Mononuclear cell (primary cell): ENCODE measurements around the gene SLC35G4. TPM values are rescaled to one million over a fixed set of nuclear protein-coding genes. Genes with fewer than 3 reads are reported as not detected.
"Not testable (repeated sequence)": the region's sequence is repeated elsewhere in the genome, so short reads cannot be mapped to it uniquely, and the experiment has no call there.

ENCODE experiments used
- H3K27me3 ChIP-seq: 2 replicates; pipeline ENCODE4 v1.6.0; 2011; ENCODE audit warnings: low read length, control low read depth; ENCODE audit not compliant: insufficient read depth
- H3K4me1 ChIP-seq: 2 replicates; pipeline ENCODE4 v1.5.1; 2011; ENCODE audit warnings: mild to moderate bottlenecking, low read length, control low read depth; ENCODE audit not compliant: insufficient read depth
- H3K4me3 ChIP-seq: 2 replicates; pipeline ENCODE4 v1.5.1; 2011; ENCODE audit warnings: mild to moderate bottlenecking, low read length, moderate library complexity
- H3K9me3 ChIP-seq: 2 replicates; pipeline ENCODE4 v1.5.1; 2011; ENCODE audit warnings: low read depth, mild to moderate bottlenecking, control low read depth, low read length
- total RNA-seq: library from RNA; depleted of rRNA; stranded (reverse); fragments of >200 nt; gene quantifications from one replicate; pipeline ENCODE4 v1.2.3, GENCODE V29; 2012

Gene SLC35G4
- total RNA-seq, 1 donor, result not detected

DNA sequence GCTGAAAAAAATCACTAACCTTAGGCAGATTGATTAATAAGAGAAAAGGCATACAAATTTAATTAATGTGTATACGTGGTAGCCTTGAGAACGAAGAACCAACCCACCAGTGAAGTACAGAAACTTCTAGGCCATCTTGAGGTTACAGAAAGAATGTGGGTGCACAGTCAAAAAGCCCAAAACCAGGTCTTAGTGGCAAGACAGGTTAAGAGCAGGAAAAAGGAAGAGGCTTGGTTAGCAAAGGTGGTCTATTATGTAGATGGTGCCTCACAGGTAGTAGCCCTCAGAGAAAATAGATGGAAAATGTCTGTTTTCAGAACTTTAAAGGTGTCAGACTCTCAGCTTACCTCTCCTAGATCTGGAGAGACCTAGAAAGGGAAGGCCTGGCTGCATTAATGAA lies 22.0 kb upstream of the SLC35G4 start:
- H3K4me3 ChIP-seq, result no peak overlapping the region
- peaks cover 3% of the 10 kb centered on the region for H3K4me1 ChIP-seq
- H3K27me3 ChIP-seq, result no peaks in the 10 kb centered on the region
- no peaks in the 10 kb centered on the region for H3K9me3 ChIP-seq

DNA sequence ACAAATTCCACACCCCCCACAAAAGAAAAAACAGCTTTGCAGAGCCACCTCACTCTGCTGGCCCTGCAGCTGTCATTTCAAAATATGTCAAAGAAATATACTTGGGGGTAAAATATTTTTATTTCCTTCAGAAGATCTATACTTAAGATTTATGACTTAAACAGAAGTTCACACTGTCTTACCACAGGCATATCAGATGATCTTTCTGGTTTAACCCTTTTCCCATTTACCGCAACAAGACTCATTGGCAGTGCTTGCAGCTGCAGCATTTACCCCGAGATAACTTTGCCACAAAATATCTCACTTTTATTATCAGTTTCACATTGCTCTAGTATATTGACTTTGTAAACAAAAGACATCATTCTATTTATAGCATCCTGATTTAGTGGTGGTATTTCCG lies 21.6 kb upstream of the SLC35G4 start:
- H3K27me3 ChIP-seq, result no peaks in the 10 kb centered on the region
- no peaks in the 10 kb centered on the region for H3K9me3 ChIP-seq
- peaks cover 3% of the 10 kb centered on the region for H3K4me1 ChIP-seq
- H3K4me3 ChIP-seq, result no peak overlapping the region

DNA sequence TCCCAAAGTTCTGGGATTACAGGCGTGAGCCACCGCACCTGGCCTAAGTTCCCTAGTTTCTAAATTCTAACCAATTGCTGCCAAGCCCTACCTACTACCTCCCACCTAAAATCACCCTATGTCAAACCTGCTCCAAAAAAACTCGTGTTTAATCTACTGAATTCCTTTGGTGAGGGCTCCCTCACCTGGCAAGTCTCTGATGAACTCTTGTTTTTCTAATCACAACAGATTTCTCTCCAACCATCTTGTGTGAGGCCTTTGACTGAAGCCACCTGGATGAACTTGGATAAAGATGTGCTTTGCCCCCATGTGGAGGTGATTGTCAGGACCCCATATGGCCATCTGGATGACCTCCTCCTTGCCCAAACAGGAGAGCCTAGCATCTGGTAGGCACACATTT lies 17.4 kb upstream of the SLC35G4 start:
- no peak overlapping the region for H3K4me3 ChIP-seq
- H3K27me3 ChIP-seq, result no peaks in the 10 kb centered on the region
- peaks cover 3% of the 10 kb centered on the region for H3K4me1 ChIP-seq
- H3K9me3 ChIP-seq, result no peaks in the 10 kb centered on the region

DNA sequence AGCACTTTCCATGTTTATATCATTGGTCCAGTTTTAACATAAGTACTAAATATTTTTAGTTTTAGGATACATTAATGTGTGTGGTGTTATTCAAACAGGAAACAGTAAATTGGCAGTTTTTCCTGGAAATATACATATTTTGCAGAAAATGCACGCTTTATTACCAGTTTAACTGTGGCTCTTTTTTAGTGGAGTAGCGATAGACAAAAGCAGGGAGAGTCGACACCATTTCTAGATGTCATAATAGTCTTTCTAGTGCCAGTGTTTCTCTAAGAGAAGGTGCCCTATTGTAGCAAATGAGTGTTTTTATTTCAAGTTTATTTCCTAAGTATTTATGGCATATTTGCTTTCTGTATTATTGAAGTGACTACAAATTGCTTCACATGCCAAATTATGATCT lies 9.1 kb upstream of the SLC35G4 start:
- no peak overlapping the region for H3K4me3 ChIP-seq
- H3K27me3 ChIP-seq, result no peaks in the 10 kb centered on the region
- H3K9me3 ChIP-seq, result no peaks in the 10 kb centered on the region
- H3K4me1 ChIP-seq, result no peaks in the 10 kb centered on the region

DNA sequence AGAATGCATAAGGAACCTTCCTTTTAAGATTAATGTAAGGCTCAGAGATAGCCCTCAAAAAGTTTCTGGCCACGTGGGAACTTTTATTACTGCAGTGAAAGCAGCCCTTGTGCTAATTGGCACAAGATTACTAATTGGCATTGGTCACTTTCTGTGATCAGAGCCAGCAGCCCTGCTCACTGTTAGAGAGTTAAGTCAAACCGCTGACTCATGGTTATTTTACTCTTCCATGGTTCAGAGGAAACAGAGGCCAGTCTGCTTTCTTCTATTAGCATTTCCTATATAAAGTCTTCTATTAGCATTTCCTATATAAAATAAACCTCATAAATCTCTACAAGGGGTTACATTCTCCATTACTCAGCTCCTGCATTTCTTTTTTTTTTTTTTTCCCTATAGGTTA lies 1.5 kb upstream of the SLC35G4 start:
- H3K4me3 ChIP-seq, result no peak overlapping the region
- no peaks in the 10 kb centered on the region for H3K4me1 ChIP-seq
- no peaks in the 10 kb centered on the region for H3K9me3 ChIP-seq
- H3K27me3 ChIP-seq, result no peaks in the 10 kb centered on the region

DNA sequence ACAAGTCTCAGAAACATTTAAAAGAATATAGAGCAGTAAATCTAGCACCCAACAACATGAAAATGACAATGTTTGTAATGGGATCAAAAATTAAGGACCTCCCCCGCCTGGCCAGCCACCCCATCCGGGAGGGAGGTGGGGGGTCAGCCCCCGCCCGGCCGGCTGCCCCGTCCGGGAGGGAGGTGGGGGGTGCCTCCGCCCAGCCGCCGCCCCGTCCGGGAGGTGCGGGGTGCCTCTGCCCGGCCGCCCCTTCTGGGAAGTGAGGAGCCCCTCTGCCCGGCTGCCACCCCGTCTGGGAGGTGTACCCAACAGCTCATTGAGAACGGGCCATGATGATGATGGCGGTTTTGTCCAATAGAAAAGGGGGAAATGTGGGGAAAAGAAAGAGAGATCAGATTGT lies 778 bp upstream of the SLC35G4 start:
- H3K9me3 ChIP-seq, H3K27me3 ChIP-seq, H3K4me1 ChIP-seq, H3K4me3 ChIP-seq: not testable (repeated sequence)

DNA sequence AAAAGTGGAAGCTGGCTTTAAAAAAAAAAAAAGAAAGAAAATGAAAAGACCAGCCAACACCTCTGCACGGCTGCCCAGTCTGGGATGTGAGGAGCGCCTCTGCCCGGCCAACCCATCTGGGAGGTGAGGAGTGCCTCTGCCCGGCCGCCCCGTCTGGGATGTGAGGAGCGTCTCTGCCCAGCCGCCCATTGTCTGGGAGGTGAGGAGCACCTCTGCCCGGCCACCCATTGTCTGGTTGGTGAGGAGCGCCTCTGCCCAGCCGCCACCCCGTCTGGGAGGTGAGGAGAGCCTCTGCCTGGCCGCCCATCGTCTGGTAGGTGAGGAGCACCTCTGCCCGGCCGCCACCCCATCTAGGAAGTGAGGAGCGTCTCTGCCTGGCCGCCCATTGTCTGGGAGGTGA lies 3.7 kb downstream of the SLC35G4 start:
- H3K4me1 ChIP-seq, H3K9me3 ChIP-seq, H3K4me3 ChIP-seq, H3K27me3 ChIP-seq: not testable (repeated sequence)

DNA sequence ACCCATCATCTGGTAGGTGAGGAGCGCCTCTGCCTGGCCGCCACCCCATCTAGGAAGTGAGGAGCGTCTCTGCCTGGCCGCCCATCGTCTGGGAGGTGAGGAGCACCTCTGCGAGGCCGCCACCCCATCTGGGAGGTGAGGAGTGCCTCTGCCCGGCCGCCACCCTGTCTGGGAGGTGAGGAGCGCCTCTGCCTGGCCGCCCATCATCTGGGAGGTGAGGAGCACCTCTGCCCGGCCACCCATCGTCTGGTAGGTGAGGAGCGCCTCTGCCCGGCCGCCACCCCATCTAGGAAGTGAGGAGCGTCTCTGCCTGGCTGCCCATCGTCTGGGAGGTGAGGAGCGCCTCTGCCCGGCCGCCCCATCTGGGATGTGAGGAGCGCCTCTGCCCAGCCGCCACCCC lies 4.2 kb downstream of the SLC35G4 start:
- H3K4me3 ChIP-seq, H3K27me3 ChIP-seq, H3K4me1 ChIP-seq, H3K9me3 ChIP-seq: not testable (repeated sequence)

DNA sequence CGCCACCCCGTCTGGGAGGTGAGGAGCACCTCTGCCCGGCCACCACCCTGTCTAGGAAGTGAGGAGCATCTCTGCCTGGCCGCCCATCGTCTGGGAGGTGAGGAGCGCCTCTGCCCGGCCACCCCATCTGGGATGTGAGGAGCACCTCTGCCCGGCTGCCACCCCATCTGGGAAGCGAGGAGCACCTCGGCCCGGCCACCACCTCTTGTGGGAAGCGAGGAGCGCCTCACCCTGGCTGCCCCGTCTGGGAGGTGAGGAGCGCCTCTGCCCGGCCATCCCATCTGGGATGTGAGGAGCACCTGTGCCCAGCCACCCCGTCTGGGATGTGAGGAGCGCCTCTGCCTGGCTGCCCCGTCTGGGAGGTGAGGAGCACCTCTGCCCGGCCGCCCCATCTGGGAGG lies 4.6 kb downstream of the SLC35G4 start:
- H3K4me1 ChIP-seq, H3K4me3 ChIP-seq, H3K27me3 ChIP-seq, H3K9me3 ChIP-seq: not testable (repeated sequence)

DNA sequence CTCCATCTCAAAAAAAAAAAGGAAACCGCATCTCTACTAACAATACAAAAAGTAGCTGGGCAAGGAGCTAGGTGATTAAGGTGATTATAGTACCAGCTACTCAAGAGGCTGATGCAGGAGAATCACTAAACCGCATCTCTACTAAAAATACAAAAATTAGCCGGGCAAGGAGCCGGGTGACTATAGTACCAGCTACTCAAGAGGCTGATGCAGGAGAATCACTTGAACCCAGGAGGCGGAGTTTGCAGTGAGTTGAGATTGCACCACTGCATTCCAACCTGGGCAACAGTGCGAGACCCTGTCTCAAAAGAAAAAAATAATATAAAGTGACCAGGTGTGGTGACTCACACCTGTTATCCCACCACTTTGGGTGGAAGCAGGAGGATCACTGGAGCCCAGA lies 5.6 kb downstream of the SLC35G4 start:
- not testable (repeated sequence) for H3K27me3 ChIP-seq, H3K4me3 ChIP-seq, H3K4me1 ChIP-seq, H3K9me3 ChIP-seq

DNA sequence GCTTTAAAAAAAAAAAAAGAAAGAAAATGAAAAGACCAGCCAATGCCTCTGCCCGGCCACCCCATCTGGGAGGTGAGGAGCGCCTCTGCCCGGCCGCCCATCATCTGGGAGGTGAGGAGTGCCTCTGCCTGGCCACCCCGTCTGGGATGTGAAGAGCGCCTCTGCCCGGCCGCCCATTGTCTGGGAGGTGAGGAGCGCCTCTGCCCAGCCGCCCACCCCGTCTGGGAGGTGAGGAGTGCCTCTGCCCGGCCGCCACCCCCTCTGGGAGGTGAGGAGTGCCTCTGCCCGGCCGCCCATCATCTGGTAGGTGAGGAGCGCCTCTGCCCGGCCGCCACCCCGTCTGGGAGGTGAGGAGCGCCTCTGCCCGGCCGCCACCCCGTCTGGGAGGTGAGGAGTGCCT lies 37.9 kb downstream of the SLC35G4 start:
- H3K9me3 ChIP-seq, H3K4me3 ChIP-seq, H3K4me1 ChIP-seq, H3K27me3 ChIP-seq: not testable (repeated sequence)

DNA sequence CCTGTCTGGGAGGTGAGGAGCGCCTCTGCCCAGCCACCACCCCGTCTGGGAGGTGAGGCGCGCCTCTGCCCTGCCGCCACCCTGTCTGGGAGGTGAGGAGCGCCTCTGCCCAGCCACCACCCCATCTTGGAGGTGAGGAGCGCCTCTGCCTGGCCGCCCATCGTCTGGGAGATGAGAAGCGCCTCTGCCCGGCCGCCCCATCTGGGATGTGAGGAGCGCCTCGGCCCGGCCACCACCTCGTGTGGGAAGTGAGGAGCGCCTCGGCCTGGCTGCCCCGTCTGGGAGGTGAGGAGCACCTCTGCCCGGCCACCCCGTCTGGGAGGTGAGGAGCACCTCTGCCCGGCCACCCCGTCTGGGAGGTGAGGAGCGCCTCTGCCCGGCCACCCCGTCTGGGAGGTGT lies 38.4 kb downstream of the SLC35G4 start:
- H3K27me3 ChIP-seq, H3K9me3 ChIP-seq, H3K4me1 ChIP-seq, H3K4me3 ChIP-seq: not testable (repeated sequence)

DNA sequence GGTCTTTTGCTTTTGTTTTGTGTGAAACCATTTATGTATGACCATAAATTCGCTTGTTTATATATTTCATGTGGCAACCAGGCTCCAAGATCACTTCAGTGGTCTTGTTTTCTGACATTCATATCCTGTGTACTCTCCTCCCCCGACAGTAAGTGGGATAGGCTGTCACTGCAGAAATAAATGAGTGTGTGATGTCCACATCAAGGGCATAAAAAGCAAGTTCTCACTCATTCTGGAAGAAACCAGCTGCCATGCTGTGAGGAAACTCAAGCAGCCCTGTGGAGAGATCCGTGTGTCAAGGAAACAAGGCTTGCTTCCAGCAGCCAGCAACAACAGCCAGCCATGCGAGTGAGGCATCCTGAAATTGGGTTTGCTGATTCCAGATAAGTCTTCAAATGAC lies 40.4 kb downstream of the SLC35G4 start:
- Histone ChIP-seq H3K4me1 (no peaks in the 10 kb centered on the region), H3K4me3 (no peak overlapping the region), H3K9me3 (no peaks in the 10 kb centered on the region), H3K27me3 (no peaks in the 10 kb centered on the region)

DNA sequence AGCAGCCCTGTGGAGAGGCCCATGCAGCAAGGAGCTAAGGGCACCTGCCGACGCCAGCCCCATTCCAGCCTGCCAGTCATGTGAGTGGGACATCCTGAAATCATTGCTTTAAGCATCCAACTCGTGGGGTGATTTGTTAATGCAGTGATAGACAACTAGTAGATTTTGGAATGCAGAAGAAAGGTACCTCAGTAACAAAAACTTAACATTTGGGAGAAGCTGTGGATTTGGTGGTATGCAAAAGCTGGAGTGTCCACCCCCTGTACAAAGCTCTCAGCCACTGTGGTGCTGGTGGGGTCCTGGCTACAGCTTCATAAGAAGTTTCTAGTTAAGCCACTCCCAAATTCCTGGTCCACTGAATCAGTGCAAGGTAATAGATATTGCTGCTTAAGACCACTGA lies 42.5 kb downstream of the SLC35G4 start:
- H3K4me3 ChIP-seq, result no peak overlapping the region
- H3K4me1 ChIP-seq, result no peaks in the 10 kb centered on the region
- H3K9me3 ChIP-seq, result no peaks in the 10 kb centered on the region
- peaks cover 9% of the 10 kb centered on the region for H3K27me3 ChIP-seq

DNA sequence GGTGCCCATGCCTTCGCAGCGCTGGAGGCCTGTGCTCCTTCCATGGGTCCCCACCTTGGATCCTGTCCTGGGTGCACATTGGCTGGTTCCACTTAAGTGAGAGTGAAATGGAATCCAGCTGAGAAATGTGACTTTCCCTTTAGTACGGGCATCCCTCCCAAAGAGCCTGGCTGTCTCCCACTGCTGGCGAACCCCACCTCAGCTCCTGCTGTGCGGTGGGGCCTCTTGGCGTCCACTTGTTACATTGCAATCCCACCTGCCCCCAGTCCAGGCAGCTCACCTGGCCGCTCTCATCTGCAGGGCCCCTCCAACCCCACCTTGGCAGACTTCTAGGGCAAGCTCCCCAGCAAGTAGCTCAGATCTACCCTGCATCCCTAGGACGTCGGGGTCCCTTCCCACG lies 44.1 kb downstream of the SLC35G4 start:
- H3K4me3 ChIP-seq, result no peak overlapping the region
- no peaks in the 10 kb centered on the region for H3K9me3 ChIP-seq
- H3K4me1 ChIP-seq, result no peaks in the 10 kb centered on the region
- peaks cover 9% of the 10 kb centered on the region for H3K27me3 ChIP-seq

DNA sequence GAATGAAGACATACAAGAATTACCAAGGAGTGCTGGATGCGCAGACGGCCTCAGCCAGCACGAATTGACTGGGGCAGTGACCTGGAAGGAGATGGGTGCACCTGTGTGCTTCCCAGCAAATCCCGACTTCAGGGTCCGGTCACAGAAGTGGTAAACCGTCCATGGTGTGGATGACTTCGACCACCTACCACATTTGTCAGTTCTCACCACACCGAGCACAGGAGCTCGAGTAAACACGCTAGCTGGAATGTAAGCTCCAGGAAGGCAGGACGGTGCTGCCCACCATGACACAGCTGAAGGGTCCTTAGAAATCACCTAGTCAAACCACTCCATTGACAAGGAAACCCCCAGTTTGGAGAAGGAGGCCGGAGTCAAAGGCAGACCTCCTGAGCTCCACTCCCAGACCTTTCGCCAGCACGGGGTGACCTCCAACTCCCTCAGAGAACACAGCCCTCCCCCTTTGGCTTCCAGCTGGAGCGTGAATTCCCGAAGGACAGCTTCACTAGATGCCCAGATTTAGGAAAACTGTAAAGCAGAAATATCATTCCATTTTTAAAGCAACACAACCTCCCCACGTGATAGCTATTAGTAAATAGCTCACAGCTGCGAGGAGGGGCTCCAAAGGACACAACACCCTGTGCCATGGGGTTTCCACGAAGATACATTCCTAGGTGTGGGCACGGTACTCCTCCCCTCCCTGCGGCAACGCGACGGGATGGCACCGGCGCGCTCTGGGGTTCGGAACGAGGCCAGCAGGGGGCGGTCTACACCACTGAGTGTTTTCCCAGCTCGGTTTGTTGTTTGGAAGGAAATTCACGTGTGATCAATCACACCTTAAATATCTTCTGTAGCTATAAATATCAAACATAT lies 45.6 kb downstream of the SLC35G4 start:
- H3K4me3 ChIP-seq, result no peak overlapping the region
- peaks cover 9% of the 10 kb centered on the region for H3K27me3 ChIP-seq
- no peaks in the 10 kb centered on the region for H3K9me3 ChIP-seq
- no peaks in the 10 kb centered on the region for H3K4me1 ChIP-seq
